Measurements from ENCODE around the gene METTL27. TPM values are rescaled to one million over a fixed set of nuclear protein-coding genes. Genes with fewer than 3 reads are reported as not detected.

METTL27 gene
- total RNA-seq, 3 donors from 2014 or later, result 1.6 to 4.6 (median 2.4) TPM

- DNase-seq (peak; percentile 52 to 59 (median 52)), ATAC-seq (peak; percentile 50)
- intact Hi-C loops (cut with DNase I, micrococcal nuclease), result loop anchor here in 1 of 2 donors (10.0 kb wide), 1 partner anchor 153 kb away; the partner anchor contains the start of gene ELN
- no peak overlapping the region for H3K4me3 ChIP-seq
- peaks cover 13% of the 10 kb centered on the region for H3K4me1 ChIP-seq (ENCODE audit: low read depth)
- no peak for TF ChIP-seq CTCF (IDR thresholded peaks at IDR 0.05)
- H3K36me3 ChIP-seq (ENCODE audit: low read depth), result no peaks in the 10 kb centered on the region
- no peaks in the 10 kb centered on the region for H3K9me3 ChIP-seq
Observed at GRCh38 chr7:73871163-73872011, 29.1 kb upstream of the METTL27 start.

- Histone ChIP-seq H3K36me3 (ENCODE audit: low read depth) (no peaks in the 10 kb centered on the region), H3K9me3 (no peaks in the 10 kb centered on the region), H3K4me1 (ENCODE audit: low read depth) (peaks cover 13% of the 10 kb centered on the region), H3K4me3 (no peak overlapping the region)
- intact Hi-C loops (cut with DNase I, micrococcal nuclease), result loop anchor here in 1 of 2 donors (10.0 kb wide), 1 partner anchor 155 kb away; the partner anchor contains the start of gene ELN
- no peak for TF ChIP-seq CTCF (IDR thresholded peaks at IDR 0.05)
- DNase-seq (no peak), ATAC-seq (no peak)
Observed at GRCh38 chr7:73870041-73870492, 27.8 kb upstream of the METTL27 start.

DNA sequence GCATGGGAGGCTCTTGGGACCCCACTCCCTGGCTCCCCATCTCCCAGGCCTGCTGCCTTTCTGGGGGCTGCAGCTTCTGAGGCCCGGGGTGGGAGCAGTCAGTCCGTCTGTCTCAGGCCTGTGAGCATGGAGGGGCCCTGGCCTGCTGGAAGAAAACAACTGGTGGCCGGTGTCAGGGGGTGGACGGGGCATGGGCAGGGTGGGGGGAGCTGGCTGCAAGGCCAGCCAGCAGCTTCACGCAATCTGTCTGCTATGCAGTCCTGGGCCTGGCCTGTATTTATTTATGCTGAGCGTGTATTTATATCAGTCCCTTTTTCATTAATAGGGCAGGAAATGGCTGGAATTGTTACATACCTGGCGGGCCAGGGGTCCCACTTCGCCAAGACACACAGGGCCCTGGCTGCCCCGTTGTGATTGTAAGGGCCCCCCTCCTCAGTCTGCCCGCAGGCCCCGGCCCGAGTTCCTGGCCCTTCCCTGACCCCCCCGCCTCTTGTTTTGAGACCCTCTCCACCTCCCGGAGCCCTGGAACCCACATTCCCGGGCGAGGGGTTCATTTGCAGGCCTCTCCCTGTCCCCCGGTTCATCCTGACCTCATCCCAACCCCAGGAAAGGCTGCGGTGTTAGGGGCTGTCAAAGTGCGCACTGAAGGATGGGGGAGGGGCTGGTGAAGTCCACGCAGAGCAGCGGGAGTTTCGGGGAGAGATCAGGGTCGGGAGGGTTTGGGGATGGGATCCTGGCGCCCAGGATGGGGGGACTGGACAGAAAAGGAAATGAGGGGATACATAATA is 26.9 kb upstream of the METTL27 start:
- H3K4me1 ChIP-seq (ENCODE audit: low read depth), result peaks cover 13% of the 10 kb centered on the region
- no peak for ATAC-seq
- no peak for TF ChIP-seq CTCF (IDR thresholded peaks at IDR 0.05)
- DNase-seq, result no peak
- no peaks in the 10 kb centered on the region for H3K36me3 ChIP-seq (ENCODE audit: low read depth)
- H3K4me3 ChIP-seq, result no peak overlapping the region
- H3K9me3 ChIP-seq, result no peaks in the 10 kb centered on the region
- intact Hi-C loops (cut with DNase I, micrococcal nuclease), result loop anchor here in 1 of 2 donors (10.0 kb wide), 1 partner anchor 156 kb away; the partner anchor contains the start of gene ELN

DNA sequence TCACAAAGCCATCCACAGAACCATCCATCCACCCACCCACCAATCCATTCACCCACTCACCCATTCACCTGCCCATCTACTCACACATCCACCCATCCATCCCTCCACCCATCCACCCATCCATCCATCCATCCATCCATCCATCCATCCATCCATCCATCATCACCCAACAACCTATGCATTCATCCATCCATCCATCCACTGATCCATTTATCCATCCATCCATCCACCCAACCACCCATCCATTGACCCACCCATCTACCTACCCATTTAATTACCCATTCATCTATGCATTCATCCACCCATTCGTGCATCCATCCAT is 24.1 kb upstream of the METTL27 start:
- peaks cover 8% of the 10 kb centered on the region for H3K4me1 ChIP-seq (ENCODE audit: low read depth)
- no peak overlapping the region for H3K4me3 ChIP-seq
- H3K9me3 ChIP-seq, result no peaks in the 10 kb centered on the region
- no peak for DNase-seq
- no peaks in the 10 kb centered on the region for H3K36me3 ChIP-seq (ENCODE audit: low read depth)
- intact Hi-C loops (cut with DNase I, micrococcal nuclease), result loop anchor here in 1 of 2 donors (10.0 kb wide), 1 partner anchor 158 kb away; the partner anchor contains the start of gene ELN
- no peak for ATAC-seq
- no peak for TF ChIP-seq CTCF (IDR thresholded peaks at IDR 0.05)

DNA sequence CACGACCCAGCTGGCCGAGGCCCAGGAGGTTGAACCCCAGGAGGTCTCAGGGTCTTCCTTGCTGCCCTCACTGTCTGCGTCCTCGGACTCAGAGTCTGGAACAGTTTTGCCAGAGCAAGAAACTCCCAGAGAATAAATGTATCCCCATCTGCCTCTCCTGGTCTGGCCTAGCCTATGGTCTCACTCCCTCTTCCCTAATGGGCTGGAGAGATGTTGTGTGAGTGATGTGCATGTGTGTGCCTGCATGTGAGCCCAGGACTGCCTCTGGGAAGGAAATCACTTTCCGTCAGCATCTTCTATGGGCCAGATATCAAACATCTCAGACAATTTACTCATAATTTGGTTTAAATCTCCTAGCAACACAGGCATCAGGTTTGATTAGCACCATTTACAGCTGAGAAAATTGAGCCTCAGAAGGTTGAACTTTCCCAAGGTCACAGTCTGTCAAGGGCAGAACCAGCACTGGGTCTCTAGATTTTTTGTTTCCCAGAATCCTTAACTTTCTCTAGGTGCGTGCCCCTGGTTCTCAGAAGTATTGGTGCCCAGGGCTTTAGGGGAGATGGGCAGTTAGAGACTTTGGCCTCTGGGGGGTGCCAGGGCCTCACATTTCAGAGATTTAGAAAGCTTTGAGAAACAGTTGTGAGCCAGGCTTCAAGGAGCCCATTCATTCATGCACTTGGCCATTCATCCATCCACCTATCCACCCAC is 23.6 kb upstream of the METTL27 start:
- intact Hi-C loops (cut with DNase I, micrococcal nuclease), result loop anchor here in 1 of 2 donors (10.0 kb wide), 1 partner anchor 159 kb away; the partner anchor contains the start of gene ELN

More for the DNA sequence above, 23.6 kb upstream of the METTL27 start:
- Histone ChIP-seq H3K4me1 (ENCODE audit: low read depth) (peaks cover 4% of the 10 kb centered on the region), H3K9me3 (no peaks in the 10 kb centered on the region), H3K4me3 (no peak overlapping the region), H3K36me3 (ENCODE audit: low read depth) (no peaks in the 10 kb centered on the region)
- ATAC-seq, result peak; percentile 52
- peak in 1 of 3 donors; percentile 62 for DNase-seq
- TF ChIP-seq CTCF (IDR thresholded peaks at IDR 0.05), result peak; percentile 19
